HG02943 (cell line): ENCODE data around the gene SLC16A11.
"Not testable (repeated sequence)": the region's sequence is repeated elsewhere in the genome, so short reads cannot be mapped to it uniquely, and the experiment has no call there.

Experiments used
- ATAC-seq: cut with Tn5 transposase; IDR thresholded peaks from one replicate; pipeline ENCODE4 v1.9.1; 2021; ENCODE audit warnings: mild to moderate bottlenecking, low read depth, moderate library complexity; ENCODE audit not compliant: unreplicated experiment

SLC16A11 gene, protein sequence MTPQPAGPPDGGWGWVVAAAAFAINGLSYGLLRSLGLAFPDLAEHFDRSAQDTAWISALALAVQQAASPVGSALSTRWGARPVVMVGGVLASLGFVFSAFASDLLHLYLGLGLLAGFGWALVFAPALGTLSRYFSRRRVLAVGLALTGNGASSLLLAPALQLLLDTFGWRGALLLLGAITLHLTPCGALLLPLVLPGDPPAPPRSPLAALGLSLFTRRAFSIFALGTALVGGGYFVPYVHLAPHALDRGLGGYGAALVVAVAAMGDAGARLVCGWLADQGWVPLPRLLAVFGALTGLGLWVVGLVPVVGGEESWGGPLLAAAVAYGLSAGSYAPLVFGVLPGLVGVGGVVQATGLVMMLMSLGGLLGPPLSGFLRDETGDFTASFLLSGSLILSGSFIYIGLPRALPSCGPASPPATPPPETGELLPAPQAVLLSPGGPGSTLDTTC

DNA sequence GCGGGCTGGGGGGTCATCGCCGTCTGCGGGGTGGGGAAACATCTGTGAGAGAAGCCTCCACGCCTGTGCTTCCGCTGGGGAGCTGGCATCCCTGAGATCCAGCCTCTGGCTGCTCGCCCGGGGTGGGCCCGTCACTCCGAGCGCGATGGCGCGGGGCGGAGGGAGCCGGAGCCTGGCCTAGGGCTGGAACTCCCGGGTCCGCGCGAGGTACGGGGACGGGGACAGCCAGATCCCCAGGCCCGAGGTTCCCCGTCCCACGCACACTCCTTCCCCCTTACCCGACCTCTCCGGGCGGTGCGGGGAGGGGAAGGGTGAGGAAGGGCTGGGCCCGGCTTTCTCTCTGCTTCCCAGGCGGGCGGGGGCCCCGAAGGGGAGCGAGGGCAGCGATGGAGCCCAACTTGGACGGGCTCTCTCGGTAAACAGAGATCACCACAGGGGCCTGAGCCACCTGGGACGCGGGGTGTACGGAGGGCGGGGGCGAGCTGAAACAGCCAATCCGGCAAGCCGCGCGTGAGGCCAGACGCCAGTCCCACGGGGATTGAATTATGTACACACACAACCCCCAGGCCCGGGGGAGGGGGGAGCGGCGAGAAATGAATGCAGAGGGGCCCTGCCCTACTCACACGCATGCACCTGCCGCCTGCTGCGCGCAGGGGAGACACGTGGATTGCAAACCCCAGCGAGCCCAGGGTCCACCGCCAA is at the start of gene SLC16A11:
Gene SLC16A11, minus strand, starts transcription at position 596 of the 702 bp plus-strand sequence. Its CDS starts 579 bp downstream, at position 17.
- no peak for ATAC-seq

GRCh38 chr17:7091311-7092005 is 47.6 kb upstream of the SLC16A11 start:
- ATAC-seq: not testable (repeated sequence)

- not testable (repeated sequence) for ATAC-seq
Measured at GRCh38 chr17:7089570-7089969, 45.7 kb upstream of the SLC16A11 start.

GRCh38 chr17:7088442-7088841 is 44.5 kb upstream of the SLC16A11 start:
- ATAC-seq: not testable (repeated sequence)

DNA sequence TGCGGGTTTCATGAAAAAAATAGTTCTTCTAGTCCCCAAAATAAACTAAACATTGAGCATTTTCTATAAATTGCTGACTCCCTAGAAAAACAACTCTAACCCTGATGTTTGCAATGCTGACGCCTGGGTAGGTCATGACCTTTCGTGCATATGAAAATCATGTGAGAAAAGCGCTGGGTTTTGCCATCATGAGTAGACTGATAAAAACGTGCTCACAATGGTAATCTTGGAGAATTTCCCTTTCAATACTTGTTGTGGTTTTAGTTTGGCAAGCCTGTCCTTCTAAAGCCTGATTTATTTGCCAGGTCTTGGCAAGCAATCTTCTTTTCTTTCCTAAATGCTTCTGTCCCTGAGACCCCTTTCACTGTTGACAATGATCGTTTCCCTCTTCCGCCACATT is 40.2 kb upstream of the SLC16A11 start:
- no peak for ATAC-seq

- ATAC-seq: no peak
Measured at GRCh38 chr17:7083592-7083991, 39.7 kb upstream of the SLC16A11 start.

DNA sequence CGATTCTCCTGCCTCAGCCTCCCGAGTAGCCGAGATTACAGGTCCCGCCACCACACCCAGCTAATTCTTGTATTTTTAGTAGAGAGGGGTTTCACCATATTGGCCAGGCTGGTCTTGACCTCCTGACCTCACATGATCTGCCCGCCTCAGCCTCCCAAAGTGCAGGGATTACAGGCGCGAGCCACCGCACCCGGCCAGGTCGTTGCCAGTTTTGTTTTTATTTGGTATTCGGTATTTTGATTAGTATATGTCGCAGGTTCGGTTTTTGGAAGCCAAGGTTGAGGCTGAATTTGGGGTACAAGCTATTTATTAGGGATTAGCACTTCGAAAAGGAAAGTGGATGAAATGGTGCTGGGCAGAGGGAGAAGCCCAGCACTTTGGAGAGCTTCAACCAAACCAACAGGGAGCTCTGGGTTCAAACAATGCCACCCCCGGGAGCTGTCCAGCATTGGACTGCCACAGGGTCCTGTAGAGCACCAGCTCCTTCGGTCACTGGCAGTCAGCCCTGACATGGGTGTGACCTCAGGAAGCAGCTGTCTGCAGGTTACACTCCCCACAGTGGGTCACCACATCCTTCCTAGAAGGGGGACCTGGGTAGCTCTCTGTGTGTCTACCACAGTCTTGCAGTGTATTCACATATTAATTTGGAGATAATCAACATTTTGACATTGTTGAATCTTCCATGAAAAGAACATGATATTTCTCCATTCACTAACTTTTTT is 37.6 kb upstream of the SLC16A11 start:
- no peak for ATAC-seq

GRCh38 chr17:7080456-7081041 is 36.7 kb upstream of the SLC16A11 start:
- ATAC-seq: no peak

- no peak for ATAC-seq
Measured at GRCh38 chr17:7079581-7080455, 35.9 kb upstream of the SLC16A11 start, which contains the start of gene CLEC10A. Gene CLEC10A (minus strand): TSS chr17:7080251. CDS start chr17:7078812, 1,439 bp downstream.

DNA sequence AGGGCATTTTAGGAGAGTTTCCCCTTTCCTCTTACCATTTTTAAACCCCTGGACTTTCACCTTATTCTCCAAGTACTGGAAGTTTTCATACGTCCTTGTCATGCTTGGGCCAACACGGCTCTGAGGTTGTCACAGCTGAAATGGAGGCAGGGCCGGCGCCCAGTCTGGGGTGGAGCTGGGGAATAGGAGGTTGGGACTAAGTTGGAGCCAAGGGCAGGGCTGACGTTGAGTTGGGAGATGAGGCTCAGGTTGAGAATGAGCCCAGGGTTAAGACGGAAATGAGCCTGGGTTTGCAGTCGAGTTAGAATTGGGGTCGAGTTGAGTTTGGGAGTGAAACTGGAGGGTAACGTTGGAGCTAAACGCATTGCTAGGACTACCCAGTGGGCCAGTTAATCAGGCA is 34.8 kb upstream of the SLC16A11 start:
- no peak for ATAC-seq

DNA sequence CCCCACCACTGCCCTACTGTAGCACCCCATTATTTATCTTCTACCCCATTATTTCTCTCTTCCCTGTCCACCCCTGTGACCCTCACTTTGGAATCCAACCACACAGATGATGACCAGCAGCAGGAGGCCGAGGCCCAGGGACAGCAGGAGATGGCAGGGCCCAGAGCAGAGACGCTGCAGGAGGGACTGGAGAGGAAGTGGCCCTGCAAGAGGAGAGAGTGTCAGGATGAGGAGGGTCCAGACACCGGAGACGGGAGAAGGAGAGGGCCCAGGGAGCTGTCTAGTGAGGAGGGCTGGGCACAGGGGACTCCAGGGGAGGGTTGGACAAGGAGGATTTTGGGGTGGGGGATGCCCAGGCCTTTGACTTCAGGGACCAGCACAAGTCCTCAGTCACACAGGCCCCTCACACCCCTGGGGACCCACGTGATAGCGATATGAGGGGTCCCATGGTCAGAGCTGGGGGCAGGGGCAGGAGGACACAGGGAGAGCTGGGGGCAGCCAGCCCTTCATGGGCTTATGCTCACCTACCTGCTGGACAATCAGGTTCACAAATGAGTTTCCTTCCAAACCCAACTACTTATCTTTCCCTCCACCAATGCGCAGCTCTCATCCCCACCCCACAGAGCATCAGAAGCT is 34.1 kb upstream of the SLC16A11 start:
- no peak for ATAC-seq

DNA sequence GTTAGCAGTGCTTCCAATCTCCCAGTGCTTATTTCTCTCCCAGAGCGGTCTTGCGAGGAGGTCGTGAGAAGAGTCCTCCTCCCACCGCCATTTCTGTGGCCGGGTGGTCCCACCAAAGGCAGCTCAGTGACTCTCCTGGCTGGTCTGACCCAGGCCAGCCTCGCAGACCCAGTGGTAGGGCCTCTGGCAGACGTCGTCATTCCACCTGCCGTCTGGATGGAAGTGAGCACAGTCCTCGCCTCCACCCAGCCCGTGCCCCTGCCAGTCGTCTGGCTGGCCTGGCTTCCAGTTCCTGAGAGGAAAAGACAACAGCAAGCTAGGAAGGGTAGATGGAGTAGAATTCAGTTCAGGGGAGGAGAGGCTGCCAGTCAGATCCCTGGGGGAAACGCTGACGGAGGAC is 31.0 kb upstream of the SLC16A11 start:
- no peak for ATAC-seq

GRCh38 chr17:7072406-7072805 is 28.5 kb upstream of the SLC16A11 start:
- no peak for ATAC-seq

DNA sequence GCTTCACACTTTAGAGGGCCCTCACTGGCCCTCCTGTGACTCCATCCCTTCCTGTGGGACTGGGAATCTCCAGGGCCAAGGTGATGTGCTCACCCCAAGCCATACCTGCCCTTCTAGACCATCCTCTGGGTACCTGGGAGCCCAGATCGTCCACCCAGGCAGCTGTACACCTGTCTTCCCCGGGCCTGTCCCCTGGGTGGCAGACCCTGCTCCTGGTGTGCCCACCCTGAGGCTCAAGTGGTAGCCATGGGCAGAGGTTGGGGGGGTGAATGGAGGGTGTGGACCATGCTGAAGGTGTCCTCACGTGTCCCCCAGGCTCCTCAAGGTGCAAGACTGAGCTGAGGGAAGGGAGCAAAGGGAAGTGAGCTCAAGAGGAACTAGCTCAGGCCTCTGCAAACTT is 26.8 kb upstream of the SLC16A11 start:
- no peak for ATAC-seq

GRCh38 chr17:7068268-7068667 is 24.4 kb upstream of the SLC16A11 start:
- no peak for ATAC-seq

DNA sequence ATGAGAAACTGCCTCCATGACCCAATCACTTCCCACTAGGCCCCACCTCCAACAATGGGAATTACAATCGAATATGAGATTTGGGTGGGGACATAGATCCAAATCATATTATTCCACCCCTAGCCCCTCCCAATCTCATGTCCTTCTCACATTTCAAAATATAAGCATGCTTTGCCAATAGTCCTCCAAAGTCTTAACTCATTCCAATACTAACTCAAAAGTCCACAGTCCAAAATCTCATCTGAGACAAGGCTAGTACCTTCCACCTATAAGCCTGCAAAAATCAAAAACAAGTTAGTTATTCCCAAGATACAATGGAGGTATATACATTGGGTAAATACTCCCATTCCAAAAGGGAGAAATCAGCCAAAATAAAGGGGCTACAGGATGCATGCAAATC is 23.3 kb upstream of the SLC16A11 start:
- ATAC-seq: no peak

GRCh38 chr17:7064261-7064660 is 20.4 kb upstream of the SLC16A11 start:
- ATAC-seq: no peak

- no peak for ATAC-seq
Measured at GRCh38 chr17:7063518-7064094, 19.7 kb upstream of the SLC16A11 start.
